H54 (cell line): ENCODE results near the gene FSTL4.

Experiments
- DNase-seq: peaks from one replicate; pipeline ENCODE4 v3.0.0; 2011; ENCODE audit warnings: low spot score, mixed read lengths; ENCODE audit not compliant: insufficient read length
- FAIRE-seq: peaks from 3 replicates; lab custom pipeline; 2011; peaks lifted over from hg19 to GRCh38; lab: Jason Lieb, UNC
- POLR2A ChIP-seq: IDR thresholded peaks from 2 replicates; pipeline ENCODE4 v1.6.1; 2011; ENCODE audit warnings: low read depth, mild to moderate bottlenecking, low read length

Gene FSTL4

GRCh38 chr5:133154274-133155075 is 457.9 kb downstream of the FSTL4 start:
- FAIRE-seq (no peak), DNase-seq (no peak)
- TF ChIP-seq POLR2A = no peak

DNA sequence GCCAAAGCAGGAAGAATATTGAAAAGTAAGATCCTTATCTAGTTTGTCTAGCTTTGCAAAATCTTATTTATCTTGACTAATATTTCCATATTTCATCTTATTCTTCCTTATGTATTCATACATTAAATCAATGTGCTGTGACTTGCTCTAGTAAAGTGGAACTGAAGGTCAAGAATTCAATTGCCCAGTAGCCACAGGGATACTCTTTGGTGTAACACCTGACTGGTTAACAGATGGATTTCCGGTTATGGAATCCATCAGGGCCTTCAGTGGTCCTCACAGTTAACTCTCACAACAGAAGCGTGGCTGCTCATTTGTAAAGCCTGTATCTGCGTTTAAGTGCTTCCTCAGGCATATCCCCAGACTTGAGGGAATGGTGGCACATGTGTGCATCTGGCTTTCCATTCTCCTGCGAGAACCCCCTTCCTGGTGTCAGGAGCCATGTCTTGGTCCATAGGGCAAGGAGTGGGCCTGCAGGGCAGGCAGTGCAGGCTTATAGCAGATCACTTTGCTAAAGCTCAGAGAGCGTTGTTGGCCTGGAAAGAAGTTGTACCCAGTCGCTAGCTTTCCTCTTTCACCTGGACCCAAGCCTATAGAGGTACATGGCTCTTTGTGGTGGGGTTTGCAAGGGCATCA is 461.3 kb downstream of the FSTL4 start:
- no peak for TF ChIP-seq POLR2A
- no peak for DNase-seq

DNA sequence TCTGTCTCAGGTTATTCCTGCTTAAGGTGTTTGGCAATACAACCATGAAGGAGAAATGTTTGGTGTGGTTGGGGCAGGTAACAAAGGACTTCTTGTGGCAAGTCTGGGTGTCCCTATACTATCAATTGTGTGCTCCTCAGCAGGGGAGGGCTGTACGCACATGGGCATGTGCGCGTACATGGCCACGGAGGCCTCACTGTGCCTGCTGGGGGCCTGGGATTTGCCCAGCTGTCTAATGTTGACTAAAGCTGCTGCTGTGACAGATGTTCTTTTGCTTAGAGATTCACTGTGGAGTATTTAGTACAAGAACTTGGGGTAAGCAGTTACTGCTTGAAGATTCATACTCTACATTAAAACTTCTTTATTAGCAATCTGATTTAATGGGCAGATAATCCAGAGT is 463.0 kb downstream of the FSTL4 start:
- FAIRE-seq (no peak), DNase-seq (no peak)
- no peak for TF ChIP-seq POLR2A

More for the DNA sequence above, 461.3 kb downstream of the FSTL4 start:
- FAIRE-seq = no peak

GRCh38 chr5:133147815-133148567 is 464.4 kb downstream of the FSTL4 start:
- TF ChIP-seq POLR2A = no peak
- FAIRE-seq = no peak
- no peak for DNase-seq

DNA sequence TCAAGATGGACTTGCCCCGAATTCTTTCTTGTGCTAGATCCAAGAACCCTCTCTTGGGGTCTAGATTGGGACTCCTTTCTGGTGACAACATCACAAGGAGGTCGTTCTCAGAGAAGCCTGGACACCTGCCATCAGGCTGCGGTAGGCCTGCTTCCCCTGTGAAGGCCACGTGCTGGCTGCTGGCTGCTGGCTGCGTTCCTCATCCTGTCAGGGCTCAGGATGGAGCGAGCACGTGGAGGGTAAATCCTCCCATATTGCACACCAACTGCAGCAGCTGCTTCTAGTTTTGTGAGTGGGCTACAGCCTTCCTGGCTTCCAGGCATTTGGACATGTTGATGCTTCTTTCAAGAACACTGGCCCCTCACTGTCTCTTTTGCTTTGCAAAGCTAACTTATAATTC is 464.9 kb downstream of the FSTL4 start:
- FAIRE-seq (no peak), DNase-seq (no peak)
- TF ChIP-seq POLR2A = no peak
